Gastroesophageal sphincter (tissue), 3 donors: ENCODE measurements around the gene METRN.
"Not testable (repeated sequence)": the region's sequence is repeated elsewhere in the genome, so short reads cannot be mapped to it uniquely, and the experiment has no call there.

Experiments used
- CTCF ChIP-seq, 4 experiments: fragments of 200-600 bp in 2 of 4; fragments of 450-650 bp in 2 of 4; sonication (generic) in 1 of 4; IDR thresholded peaks; one replicate each; pipeline ENCODE4 v1.5.1; 2017 to 2019; ENCODE audit warnings: antibody characterized with exemption in 4 of 4, mild to moderate bottlenecking in 2 of 4, moderate library complexity in 2 of 4
- POLR2A ChIP-seq, 2 donors: fragments of 450-650 bp; IDR thresholded peaks; one replicate each; pipeline ENCODE4 v1.6.1; 2017; ENCODE audit warnings: antibody characterized with exemption in 2 of 2, mild to moderate bottlenecking in 2 of 2, moderate library complexity in 1 of 2
- POLR2AphosphoS5 ChIP-seq: sonication (generic); formaldehyde crosslinking; IDR thresholded peaks from one replicate; pipeline ENCODE4 v1.6.1; 2017; ENCODE audit warnings: antibody characterized with exemption

- TF ChIP-seq CTCF (IDR thresholded peaks at IDR 0.05); POLR2A (IDR thresholded peaks at IDR 0.05); POLR2AphosphoS5: not testable (repeated sequence)
These were observed 28.0 kb downstream of the METRN start for GRCh38 chr16:742894-743293.
